Breast epithelium (tissue), 4 donors: ENCODE measurements around the gene SLC12A2. TPM values are rescaled to one million over a fixed set of nuclear protein-coding genes. Genes with fewer than 3 reads are reported as not detected.

ENCODE experiments used
- DNase-seq, 2 donors: peaks; one replicate each; pipeline ENCODE4 v3.0.0-alpha.2; 2019; ENCODE audit warnings: low spot score in 2 of 2
- H3K27ac ChIP-seq, 2 donors: fragments of 200-600 bp; sonication (generic) in 1 of 2; one replicate each; pipeline ENCODE4 v1.5.1; 2016 to 2019; ENCODE audit warnings: mild to moderate bottlenecking in 1 of 2
- H3K27me3 ChIP-seq, 2 donors: fragments of 200-600 bp; sonication (generic) in 1 of 2; one replicate each; pipeline versions ENCODE4 v1.5.1 to v1.6.0; 2017 to 2019; ENCODE audit warnings: control low read depth in 1 of 2, mild to moderate bottlenecking in 1 of 2
- H3K36me3 ChIP-seq: fragments of 200-600 bp; one replicate; pipeline ENCODE4 v1.5.1; 2019
- H3K4me1 ChIP-seq, 2 donors: fragments of 200-600 bp; sonication (generic); one replicate each; pipeline ENCODE4 v1.5.1; 2016 to 2019; ENCODE audit warnings: control low read depth in 1 of 2
- H3K4me3 ChIP-seq, 3 donors: fragments of 200-600 bp; sonication (generic); 1 replicate in 2 of 3; 2 replicates in 1 of 3; pipeline ENCODE4 v1.5.1; 2016 to 2019; ENCODE audit warnings: mild to moderate bottlenecking in 3 of 3, moderate library complexity in 2 of 3
- H3K9me3 ChIP-seq, 2 donors: fragments of 200-600 bp; sonication (generic) in 1 of 2; one replicate each; pipeline ENCODE4 v1.5.1; 2016 to 2019; ENCODE audit warnings: control low read depth in 1 of 2
- POLR2A ChIP-seq: fragments of 450-650 bp; IDR thresholded peaks from one replicate; pipeline ENCODE4 v1.6.1; 2016; ENCODE audit warnings: antibody characterized with exemption, mild to moderate bottlenecking, moderate library complexity
- POLR2AphosphoS5 ChIP-seq, 3 donors: sonication (generic); formaldehyde crosslinking; IDR thresholded peaks; one replicate each; pipeline ENCODE4 v1.6.1; 2017; ENCODE audit warnings: antibody characterized with exemption in 3 of 3
- intact Hi-C: fragments of 100-400 bp; cut with DNase I; formaldehyde crosslinking; loops from one replicate; pipeline ENCODE4 v1.15.1; 2023; ENCODE audit warnings: low total_unique reads
- total RNA-seq, 3 donors: library from RNA; depleted of rRNA; stranded (reverse); fragments of >200 nt; gene quantifications; one replicate each; pipeline ENCODE4 v1.1.0, GENCODE V29; 2016
- TF ChIP-seq, protein P1 (sequence below), 3 donors: fragments of 450-650 bp; IDR thresholded peaks; one replicate each; pipeline ENCODE4 v1.5.1; 2016 to 2017; ENCODE audit warnings: antibody characterized with exemption in 3 of 3, mild to moderate bottlenecking in 3 of 3, moderate library complexity in 3 of 3

The SLC12A2 gene
- total RNA-seq, 3 donors from 2014 or later = 23.7 to 204 (median 70.1) TPM

- peaks cover 0 to 5% of the 10 kb centered on the region in 2 donors for H3K4me1 ChIP-seq
- intact Hi-C loops = no loop called here
These were observed 253 bp downstream of the SLC12A2 start for GRCh38 chr5:128083811-128084227.

DNA sequence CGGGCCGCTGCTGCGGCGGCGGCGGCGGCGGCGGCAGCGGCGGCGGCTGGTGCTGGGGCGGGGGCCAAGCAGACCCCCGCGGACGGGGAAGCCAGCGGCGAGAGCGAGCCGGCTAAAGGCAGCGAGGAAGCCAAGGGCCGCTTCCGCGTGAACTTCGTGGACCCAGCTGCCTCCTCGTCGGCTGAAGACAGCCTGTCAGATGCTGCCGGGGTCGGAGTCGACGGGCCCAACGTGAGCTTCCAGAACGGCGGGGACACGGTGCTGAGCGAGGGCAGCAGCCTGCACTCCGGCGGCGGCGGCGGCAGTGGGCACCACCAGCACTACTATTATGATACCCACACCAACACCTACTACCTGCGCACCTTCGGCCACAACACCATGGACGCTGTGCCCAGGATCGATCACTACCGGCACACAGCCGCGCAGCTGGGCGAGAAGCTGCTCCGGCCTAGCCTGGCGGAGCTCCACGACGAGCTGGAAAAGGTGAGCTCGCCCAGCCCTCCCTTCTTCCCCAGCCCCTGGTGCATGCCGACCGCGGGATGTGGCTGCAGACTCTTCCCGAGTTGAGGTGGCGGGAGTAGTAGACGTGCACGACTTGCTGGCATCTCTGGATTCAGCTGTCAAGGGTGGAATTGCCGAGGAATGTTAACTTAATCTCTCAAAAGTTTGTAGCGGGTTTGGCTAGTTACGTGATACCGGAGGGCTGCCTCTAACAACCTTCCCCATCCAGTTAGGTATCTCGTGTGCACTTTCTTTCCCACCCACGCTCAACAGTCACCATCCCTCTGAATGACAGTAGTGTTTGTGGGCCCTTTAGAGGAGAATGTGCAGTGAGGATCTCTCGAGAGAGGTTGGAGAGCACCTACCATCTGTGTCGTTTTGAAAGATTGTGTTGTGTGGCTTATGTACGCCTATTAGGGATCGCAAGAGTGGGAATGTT lies 932 bp downstream of the SLC12A2 start:
- peak; percentile 26 to 54 for DNase-seq
- H3K9me3 ChIP-seq = no peaks in the 10 kb centered on the region
- intact Hi-C loops = no loop called here
- H3K4me1 ChIP-seq = peaks cover 0 to 5% of the 10 kb centered on the region in 2 donors
- no peaks in the 10 kb centered on the region for H3K27me3 ChIP-seq
- H3K4me3 ChIP-seq = peak overlapping the region; percentile 78 to 96 (median 91)
- peak overlapping the region; percentile 96 to 98 for H3K27ac ChIP-seq
- TF ChIP-seq, protein P1, sequence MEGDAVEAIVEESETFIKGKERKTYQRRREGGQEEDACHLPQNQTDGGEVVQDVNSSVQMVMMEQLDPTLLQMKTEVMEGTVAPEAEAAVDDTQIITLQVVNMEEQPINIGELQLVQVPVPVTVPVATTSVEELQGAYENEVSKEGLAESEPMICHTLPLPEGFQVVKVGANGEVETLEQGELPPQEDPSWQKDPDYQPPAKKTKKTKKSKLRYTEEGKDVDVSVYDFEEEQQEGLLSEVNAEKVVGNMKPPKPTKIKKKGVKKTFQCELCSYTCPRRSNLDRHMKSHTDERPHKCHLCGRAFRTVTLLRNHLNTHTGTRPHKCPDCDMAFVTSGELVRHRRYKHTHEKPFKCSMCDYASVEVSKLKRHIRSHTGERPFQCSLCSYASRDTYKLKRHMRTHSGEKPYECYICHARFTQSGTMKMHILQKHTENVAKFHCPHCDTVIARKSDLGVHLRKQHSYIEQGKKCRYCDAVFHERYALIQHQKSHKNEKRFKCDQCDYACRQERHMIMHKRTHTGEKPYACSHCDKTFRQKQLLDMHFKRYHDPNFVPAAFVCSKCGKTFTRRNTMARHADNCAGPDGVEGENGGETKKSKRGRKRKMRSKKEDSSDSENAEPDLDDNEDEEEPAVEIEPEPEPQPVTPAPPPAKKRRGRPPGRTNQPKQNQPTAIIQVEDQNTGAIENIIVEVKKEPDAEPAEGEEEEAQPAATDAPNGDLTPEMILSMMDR (IDR thresholded peaks at IDR 0.05) = no peak
- TF ChIP-seq POLR2A (no peak), POLR2AphosphoS5 (IDR thresholded peaks at IDR 0.05) (peak in 1 of 3 donors; percentile 47)
- H3K36me3 ChIP-seq = no peaks in the 10 kb centered on the region

More at GRCh38 chr5:128083811-128084227, 253 bp downstream of the SLC12A2 start:
- Histone ChIP-seq H3K4me3 (peak overlapping the region; percentile 78 to 96 (median 91)), H3K27me3 (no peaks in the 10 kb centered on the region), H3K27ac (peak overlapping the region; percentile 96 to 98), H3K9me3 (no peaks in the 10 kb centered on the region), H3K36me3 (no peaks in the 10 kb centered on the region)
- no peak for TF ChIP-seq POLR2A
- TF ChIP-seq, protein P1 (IDR thresholded peaks at IDR 0.05) = no peak
- TF ChIP-seq POLR2AphosphoS5 (IDR thresholded peaks at IDR 0.05) = no peak
- peak in 1 of 2 donors; percentile 61 for DNase-seq

DNA sequence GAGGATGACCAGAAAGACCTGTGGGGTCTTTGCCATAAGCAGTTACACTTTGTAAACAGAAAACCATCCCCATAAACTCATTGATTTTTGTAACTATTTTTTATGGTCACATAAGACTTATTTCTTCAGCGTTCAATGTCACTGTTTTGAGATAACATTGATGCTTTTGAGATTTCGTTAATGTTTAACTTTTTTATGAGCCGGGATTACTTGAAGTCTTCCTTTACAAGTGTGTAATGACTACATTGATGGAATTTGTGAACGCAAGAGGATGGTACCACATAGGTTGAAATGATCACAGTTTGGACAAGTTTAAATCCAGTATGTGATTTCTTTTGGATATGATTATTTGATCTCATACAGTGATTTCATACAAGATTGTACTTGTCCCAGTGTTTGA lies 1.8 kb downstream of the SLC12A2 start:
- Histone ChIP-seq H3K36me3 (no peaks in the 10 kb centered on the region), H3K9me3 (no peaks in the 10 kb centered on the region), H3K4me3 (peak overlapping the region; percentile 78 to 96 (median 91)), H3K27ac (peak overlapping the region in 1 of 2 donors; percentile 96), H3K4me1 (peaks cover 0 to 10% of the 10 kb centered on the region in 2 donors), H3K27me3 (no peaks in the 10 kb centered on the region)
- intact Hi-C loops = no loop called here
- no peak for TF ChIP-seq POLR2A
- no peak for TF ChIP-seq POLR2AphosphoS5 (IDR thresholded peaks at IDR 0.05)
- TF ChIP-seq, protein P1 (IDR thresholded peaks at IDR 0.05) = no peak
- no peak for DNase-seq

GRCh38 chr5:128091579-128091978 lies 8.0 kb downstream of the SLC12A2 start:
- H3K4me3 ChIP-seq = no peak overlapping the region
- peaks cover 0 to 2% of the 10 kb centered on the region in 2 donors for H3K9me3 ChIP-seq
- no peaks in the 10 kb centered on the region for H3K36me3 ChIP-seq
- no peak for DNase-seq
- no peaks in the 10 kb centered on the region for H3K27me3 ChIP-seq
- intact Hi-C loops = no loop called here
- TF ChIP-seq POLR2AphosphoS5 (IDR thresholded peaks at IDR 0.05) (no peak), POLR2A (no peak)
- TF ChIP-seq, protein P1 (IDR thresholded peaks at IDR 0.05) = no peak
- H3K4me1 ChIP-seq = peaks cover 0 to 10% of the 10 kb centered on the region in 2 donors
- H3K27ac ChIP-seq = no peak overlapping the region

DNA sequence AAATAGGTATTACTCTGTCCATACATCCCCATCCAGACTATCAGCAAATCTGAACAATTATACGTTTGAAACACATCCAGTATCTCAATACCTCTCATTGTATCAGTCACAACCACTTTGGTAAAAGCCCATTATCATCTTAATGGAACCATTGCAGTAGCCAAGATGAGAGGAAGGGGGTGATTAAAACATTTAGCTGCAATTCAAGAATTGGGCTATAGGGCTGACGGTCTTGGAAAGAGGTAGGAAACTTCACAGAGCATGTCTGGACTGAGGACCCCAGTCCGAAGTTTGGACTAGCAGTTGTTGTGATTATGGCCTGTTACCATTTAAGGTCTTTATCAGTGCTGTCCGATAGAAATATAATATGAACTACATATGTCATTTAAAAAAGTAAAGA lies 8.6 kb downstream of the SLC12A2 start:
- intact Hi-C loops = no loop called here
- Histone ChIP-seq H3K9me3 (peaks cover 0 to 8% of the 10 kb centered on the region in 2 donors), H3K4me1 (peaks cover 0 to 6% of the 10 kb centered on the region in 2 donors), H3K4me3 (no peak overlapping the region), H3K36me3 (no peaks in the 10 kb centered on the region), H3K27me3 (no peaks in the 10 kb centered on the region), H3K27ac (no peak overlapping the region)
- no peak for DNase-seq
- TF ChIP-seq, protein P1 (IDR thresholded peaks at IDR 0.05) = no peak
